ENCODE data around the gene MRPS15. TPM values are rescaled to one million over a fixed set of nuclear protein-coding genes. Genes with fewer than 3 reads are reported as not detected.

MRPS15 gene
- total and polyA plus RNA-seq, 2 of the 13 experiments (the other 11 are each of a cell fraction or from before 2014, with no cell fraction given) = 59.0 to 113 TPM

GRCh38 chr1:36482724-36483388 is 18.7 kb upstream of the MRPS15 start, which contains the start of gene CSF3R (continued):
- TF ChIP-seq MXD1 (CRISPR knock-in tag; IDR thresholded peaks at IDR 0.05) (0 out of 2 replicates have a peak, but pooled peaks have one; percentile 39), CENPT (CRISPR knock-in tag; IDR thresholded peaks at IDR 0.05; ENCODE audit: low read depth) (no peak), SOX6 (IDR thresholded peaks at IDR 0.05) (no peak), SOX6 (CRISPR knock-in tag; IDR thresholded peaks at IDR 0.05) (peak; percentile 34; the same call in 1 of the 2 replicates), ZFP91 (CRISPR knock-in tag; IDR thresholded peaks at IDR 0.05; ENCODE audit: borderline replicate concordance) (peak; percentile 40; the same call in 1 of the 2 replicates), SRSF1 (optimal IDR thresholded peaks at IDR 0.05; ENCODE audit: low read depth, low read length) (peak; percentile 65), ZNF724P (CRISPR knock-in tag; IDR thresholded peaks at IDR 0.05; ENCODE audit: borderline replicate concordance) (peak; percentile 48; the same call in 1 of the 2 replicates), GABPB1 (CRISPR knock-in tag; IDR thresholded peaks at IDR 0.05) (peak; percentile 50; the same call in 1 of the 2 replicates), ZNF253 (CRISPR knock-in tag; IDR thresholded peaks at IDR 0.05; ENCODE audit: borderline replicate concordance) (no peak), EP300 (IDR thresholded peaks at IDR 0.05; ENCODE audit: low read depth in 2 of 2, low read length in 2 of 2) (no peak), EP300 (CRISPR knock-in tag; IDR thresholded peaks at IDR 0.05; ENCODE audit: borderline replicate concordance) (0 out of 2 replicates have a peak, but pooled peaks have one; percentile 18), SALL1 (CRISPR knock-in tag; IDR thresholded peaks at IDR 0.05) (peak; percentile 49), ARNTL (CRISPR knock-in tag; IDR thresholded peaks at IDR 0.05) (peak; percentile 30; the same call in 1 of the 2 replicates), MXD4 (CRISPR knock-in tag; IDR thresholded peaks at IDR 0.05) (0 out of 2 replicates have a peak, but pooled peaks have one; percentile 60), HIVEP1 (CRISPR knock-in tag; IDR thresholded peaks at IDR 0.05) (0 out of 2 replicates have a peak, but pooled peaks have one; percentile 26), RBM39 (IDR thresholded peaks at IDR 0.05; ENCODE audit: low read depth, low read length, poor library complexity, severe bottlenecking) (peak; percentile 53), ZNF83 (CRISPR knock-in tag; IDR thresholded peaks at IDR 0.05; ENCODE audit: borderline replicate concordance) (peak; percentile 57; the same call in 1 of the 2 replicates), ZFX (CRISPR knock-in tag; IDR thresholded peaks at IDR 0.05; ENCODE audit: low read depth) (peak; percentile 81), FOXM1 (CRISPR knock-in tag; IDR thresholded peaks at IDR 0.05) (no peak), TBX2 (CRISPR knock-in tag; IDR thresholded peaks at IDR 0.05; ENCODE audit: borderline replicate concordance) (peak; percentile 67; the same call in 1 of the 2 replicates), DNMT3B (CRISPR knock-in tag; conservative IDR thresholded peaks at IDR 0.05) (no peak), ZNF274 (CRISPR knock-in tag; IDR thresholded peaks at IDR 0.05) (peak; percentile 67; the same call in 1 of the 2 replicates), ARNT2 (CRISPR knock-in tag; IDR thresholded peaks at IDR 0.05; ENCODE audit: low read depth) (peak; percentile 67; the same call in 1 of the 2 replicates), GLMP (CRISPR knock-in tag; IDR thresholded peaks at IDR 0.05; ENCODE audit: borderline replicate concordance) (no peak), POGZ (CRISPR knock-in tag; IDR thresholded peaks at IDR 0.05) (no peak), ZNF317 (CRISPR knock-in tag; IDR thresholded peaks at IDR 0.05) (0 out of 2 replicates have a peak, but pooled peaks have one; percentile 10)

Measured in HepG2 (cell line).